GM19438 (cell line): ENCODE measurements around the gene TTLL9.
"Not testable (repeated sequence)": the region's sequence is repeated elsewhere in the genome, so short reads cannot be mapped to it uniquely, and the experiment has no call there.

Source experiments
- ATAC-seq: cut with Tn5 transposase; IDR thresholded peaks from one replicate; pipeline ENCODE4 v1.9.1; 2021; ENCODE audit warnings: low read depth; ENCODE audit not compliant: unreplicated experiment

The TTLL9 gene

DNA sequence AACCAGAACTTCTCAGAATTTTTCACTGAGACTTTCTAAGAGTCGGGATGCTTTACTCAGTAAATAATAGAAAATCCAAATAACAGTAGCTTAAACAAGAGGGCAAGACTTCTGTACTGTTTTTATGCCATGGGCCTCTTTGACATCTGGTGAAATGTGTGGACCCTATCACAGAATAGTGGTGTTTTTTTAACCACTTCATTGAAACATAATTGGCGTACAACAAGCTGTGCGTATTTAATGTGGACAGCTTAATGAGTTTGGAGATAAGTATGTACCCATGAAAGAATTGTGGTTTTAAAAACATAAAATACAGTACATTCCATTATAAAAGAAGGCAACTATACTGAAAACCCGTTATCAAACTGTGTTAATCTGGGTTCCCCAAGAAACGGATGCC lies 43.7 kb downstream of the TTLL9 start:
- ATAC-seq: no peak

GRCh38 chr20:31915491-31916280 lies 45.3 kb downstream of the TTLL9 start:
- ATAC-seq: no peak

- ATAC-seq: no peak
Measured at GRCh38 chr20:31916708-31917107, 46.3 kb downstream of the TTLL9 start.

GRCh38 chr20:31917962-31918412 lies 47.6 kb downstream of the TTLL9 start:
- not testable (repeated sequence) for ATAC-seq

DNA sequence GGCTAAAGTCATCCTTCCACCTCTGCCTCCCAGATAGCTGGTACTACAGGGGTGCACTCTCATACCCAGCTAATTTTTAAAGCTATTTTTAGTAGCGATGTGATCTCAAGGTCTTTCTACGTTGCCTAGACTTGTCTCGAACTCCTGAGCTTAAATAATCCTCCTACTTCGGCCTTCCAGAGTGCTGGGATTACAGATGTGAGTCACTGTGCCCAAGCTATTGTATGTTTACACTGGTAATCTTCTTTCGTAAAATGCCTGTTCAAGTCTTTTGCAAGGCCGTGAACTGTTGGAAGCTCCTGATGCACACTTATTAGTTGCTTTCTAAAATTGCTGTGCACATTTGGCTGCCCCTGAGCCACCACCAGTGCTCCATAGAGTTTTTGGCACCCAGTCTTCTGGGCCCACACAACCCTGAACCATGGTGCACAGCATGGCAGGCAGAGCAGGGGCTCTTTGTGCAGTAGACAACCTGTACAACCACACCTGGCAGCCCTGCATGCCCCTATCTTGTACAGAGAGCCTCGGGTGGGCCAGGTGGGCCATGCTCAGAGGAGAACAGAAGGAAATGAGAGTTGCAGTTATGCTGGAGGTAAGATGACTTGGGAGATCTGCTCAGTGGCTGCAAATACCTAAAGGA lies 48.2 kb downstream of the TTLL9 start:
- no peak for ATAC-seq

DNA sequence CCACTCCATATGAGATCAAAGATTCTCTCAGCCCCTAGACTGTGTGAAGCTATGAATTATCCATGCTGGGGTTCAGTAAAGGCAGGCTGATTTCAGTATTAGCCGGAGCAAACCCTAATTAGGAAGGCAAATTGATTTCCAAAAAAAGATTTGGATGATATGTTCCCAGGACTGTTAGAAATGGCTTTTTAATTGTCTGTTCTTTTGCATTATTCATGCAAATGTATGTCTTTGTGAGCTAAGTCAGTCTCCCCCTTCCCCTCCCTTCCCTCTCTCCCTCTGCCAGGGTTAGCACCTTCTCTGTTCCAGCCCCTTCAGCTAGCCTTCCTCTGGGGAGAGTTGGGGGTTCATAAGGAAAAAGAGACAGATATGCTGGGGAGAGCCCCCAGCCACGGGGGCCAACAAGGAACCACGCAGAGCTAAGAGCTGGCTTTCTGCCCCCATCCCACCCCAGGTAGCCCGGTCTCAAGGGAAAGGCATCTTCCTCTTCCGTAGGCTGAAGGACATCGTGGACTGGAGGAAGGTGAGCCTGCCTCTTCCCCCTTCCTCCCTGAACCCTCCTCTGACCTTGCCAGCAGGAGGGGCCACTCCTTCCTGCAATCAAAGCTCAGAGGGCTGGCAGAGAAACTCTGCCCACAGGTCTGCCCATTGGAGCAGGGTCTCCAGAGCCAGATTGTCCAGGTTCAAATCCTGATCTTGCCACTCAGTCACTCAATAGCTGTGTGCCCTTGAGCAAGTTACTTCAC lies 49.1 kb downstream of the TTLL9 start:
- no peak for ATAC-seq

- no peak for ATAC-seq
Measured at GRCh38 chr20:31920275-31920855, 49.9 kb downstream of the TTLL9 start.

DNA sequence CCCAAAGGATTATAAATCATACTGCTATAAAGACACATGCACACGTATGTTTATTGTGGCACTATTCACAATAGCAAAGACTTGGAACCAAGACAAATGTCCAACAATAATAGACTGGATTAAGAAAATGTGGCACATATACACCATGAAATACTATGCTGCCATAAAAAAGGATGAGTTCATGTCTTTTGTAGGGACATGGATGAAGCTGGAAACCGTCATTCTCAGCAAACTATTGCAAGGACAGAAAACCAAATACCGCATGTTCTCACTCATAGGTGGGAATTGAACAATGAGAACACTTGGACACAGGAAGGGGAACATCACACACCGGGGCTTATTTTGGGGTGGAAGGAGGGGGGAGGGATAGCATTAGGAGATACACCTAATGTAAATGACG lies 51.0 kb downstream of the TTLL9 start:
- not testable (repeated sequence) for ATAC-seq

- ATAC-seq: no peak
Measured at GRCh38 chr20:31922181-31922580, 51.7 kb downstream of the TTLL9 start.

GRCh38 chr20:31922588-31922987 lies 52.2 kb downstream of the TTLL9 start:
- no peak for ATAC-seq

DNA sequence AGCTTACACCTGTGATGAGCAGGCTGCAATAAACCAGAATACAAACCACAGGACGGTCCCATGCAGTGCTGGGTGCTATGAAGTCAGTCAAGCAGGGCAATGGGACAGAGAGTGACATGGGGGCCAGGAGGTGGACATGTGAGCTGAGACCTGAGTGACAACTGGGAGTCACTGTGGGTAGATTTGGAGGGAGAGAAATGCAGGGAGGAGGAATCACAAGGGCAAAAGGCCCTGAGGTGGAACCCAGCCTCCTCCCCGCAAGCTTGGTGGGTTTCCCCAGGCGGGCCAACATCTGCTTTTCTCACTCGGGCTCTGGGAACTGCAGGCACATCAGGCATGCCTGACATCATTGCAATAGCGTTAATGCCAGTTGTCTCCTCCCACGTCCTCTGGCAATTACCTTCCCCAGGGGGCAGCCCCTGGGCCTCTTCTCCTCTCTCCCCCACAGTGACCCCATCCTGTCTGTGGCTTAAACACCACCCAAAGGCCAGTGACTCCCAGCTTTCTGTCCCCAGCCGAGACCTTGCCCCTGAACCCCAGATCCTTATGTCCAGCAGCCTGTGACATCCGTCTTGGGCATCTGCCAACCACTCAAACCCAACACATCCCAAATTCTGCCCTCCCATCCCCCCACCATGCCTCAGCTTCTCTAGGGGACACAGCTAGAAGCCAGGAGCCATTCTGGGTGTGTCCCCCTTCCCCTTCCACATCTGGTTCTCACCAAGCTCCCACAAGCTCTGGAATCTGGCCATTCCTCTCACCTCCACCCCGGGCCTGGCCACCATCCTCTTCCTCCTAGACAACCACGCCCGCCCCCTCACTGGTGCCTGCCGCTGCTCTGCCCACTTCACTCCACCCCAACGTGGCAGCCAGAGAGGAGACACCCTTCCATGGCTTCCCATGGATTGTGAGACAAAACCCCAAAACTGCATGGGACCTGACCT lies 53.2 kb downstream of the TTLL9 start:
- no peak for ATAC-seq

GRCh38 chr20:31924561-31924960 lies 54.1 kb downstream of the TTLL9 start:
- no peak for ATAC-seq

DNA sequence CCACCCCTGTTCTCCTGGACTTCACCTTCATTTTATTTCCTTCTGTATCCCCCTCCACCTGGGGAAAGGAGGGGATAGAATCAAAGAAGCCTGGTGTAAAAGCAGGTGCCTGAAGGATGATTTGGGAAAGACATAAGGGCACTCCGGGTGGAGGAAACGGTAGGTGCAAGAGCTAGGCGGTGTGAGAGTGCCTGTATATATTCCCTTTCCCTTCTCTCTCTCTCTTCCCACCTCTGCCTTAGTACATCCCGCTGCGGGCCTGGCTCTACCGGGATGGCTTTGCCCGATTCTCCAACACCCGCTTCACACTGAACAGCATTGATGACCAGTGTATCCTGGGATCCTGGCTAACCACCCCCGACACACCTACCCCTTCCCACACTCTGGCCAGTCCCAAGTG lies 55.2 kb downstream of the TTLL9 start:
- ATAC-seq: no peak

DNA sequence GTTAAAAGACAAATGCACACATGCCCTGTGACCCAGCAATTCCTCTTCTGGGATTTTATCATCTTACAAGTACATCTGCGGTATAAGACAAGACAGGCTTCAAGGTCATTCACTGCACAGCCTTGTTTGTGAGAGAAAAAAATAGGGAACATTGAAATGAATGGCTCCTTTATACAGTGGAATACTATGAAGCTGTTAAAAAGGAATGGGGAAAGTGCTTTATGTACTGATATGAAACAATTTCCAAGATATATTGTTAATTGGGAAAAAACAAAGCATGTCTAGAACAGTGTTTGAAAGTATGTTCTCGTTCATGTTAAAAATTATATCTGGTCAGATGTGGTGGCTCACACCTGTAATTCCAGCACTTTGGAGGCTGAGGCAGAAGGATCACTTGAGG lies 56.1 kb downstream of the TTLL9 start:
- no peak for ATAC-seq

- no peak for ATAC-seq
Measured at GRCh38 chr20:31927627-31928159, 57.3 kb downstream of the TTLL9 start.

DNA sequence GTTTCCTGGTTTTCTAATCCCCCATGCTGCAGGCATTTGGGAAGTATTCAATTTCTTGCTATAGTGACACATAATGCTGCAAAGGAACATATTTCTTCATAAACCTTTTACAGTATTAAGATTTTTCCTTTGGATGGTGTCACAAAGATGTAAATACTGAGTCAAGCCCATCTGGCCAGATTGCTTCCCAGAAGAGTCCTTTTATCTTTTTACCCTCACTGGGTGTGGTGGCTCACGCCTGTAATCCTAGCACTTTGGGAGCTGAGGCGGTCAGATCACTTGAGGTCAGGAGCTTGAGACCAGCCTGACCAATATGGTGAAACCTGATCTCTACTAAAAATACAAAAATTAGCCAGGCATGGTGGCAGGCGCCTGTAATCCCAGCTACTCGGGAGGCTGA lies 59.2 kb downstream of the TTLL9 start:
- not testable (repeated sequence) for ATAC-seq

GRCh38 chr20:31930779-31931178 lies 60.3 kb downstream of the TTLL9 start:
- no peak for ATAC-seq

- no peak for ATAC-seq
Measured at GRCh38 chr20:31933698-31934097, 63.3 kb downstream of the TTLL9 start.

GRCh38 chr20:31934491-31934890 lies 64.1 kb downstream of the TTLL9 start:
- ATAC-seq: no peak
